ENCODE measurements around the gene RYR2.

Gene RYR2

DNA sequence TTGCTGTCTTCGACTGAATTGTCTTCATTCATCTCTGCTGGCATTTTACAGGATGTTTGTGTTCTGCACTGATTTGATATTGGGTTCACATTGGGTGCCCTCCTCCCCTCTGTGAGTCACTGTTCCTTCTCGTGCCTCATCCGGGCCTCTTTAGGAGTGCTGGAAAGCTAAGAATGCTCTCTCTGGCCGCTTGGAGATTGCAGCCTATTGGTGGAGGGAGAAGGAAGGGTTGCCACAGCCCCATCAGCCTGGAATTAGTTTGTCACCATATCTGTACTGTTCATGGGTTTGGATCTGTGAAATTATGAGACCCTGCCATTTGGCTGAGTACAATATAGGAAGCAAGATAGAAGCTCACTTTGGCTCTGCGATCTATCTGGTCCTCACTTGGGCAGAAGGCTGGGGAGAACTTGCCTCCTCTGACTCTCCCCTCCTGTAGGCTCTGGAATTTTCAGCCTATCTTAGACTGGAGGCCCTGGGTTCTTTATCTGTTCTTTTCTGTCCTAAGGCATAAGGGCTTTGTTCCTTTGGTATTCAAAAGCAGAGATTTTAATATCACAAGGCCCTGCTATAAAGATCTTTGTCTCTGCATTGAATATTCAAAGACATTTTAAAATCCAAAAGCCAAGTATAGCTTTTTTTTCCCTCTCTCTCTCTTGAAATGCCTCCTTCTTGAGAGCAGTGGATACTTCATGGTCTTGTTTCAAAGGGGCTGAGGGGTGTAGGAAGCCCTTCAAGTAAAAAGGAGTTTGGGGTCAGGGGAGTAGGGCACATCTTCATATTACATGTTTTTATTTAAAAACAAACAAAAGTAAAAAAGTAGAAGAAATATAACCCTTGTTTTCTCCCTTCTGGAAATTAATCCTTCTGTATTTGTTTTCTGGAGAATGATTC, 500.8 kb downstream of the RYR2 start:
- no peaks in the 10 kb centered on the region for H3K27me3 ChIP-seq (ENCODE audit: control insufficient read depth, insufficient read depth, low read length)
- no peaks in the 10 kb centered on the region for H3K36me3 ChIP-seq (ENCODE audit: control insufficient read depth, insufficient read depth, low read length)
- H3K27ac ChIP-seq (ENCODE audit: low read depth, low read length) = peak overlapping the region; percentile 2; the same call in 1 of the 2 replicates
- peaks cover 27% of the 10 kb centered on the region for H3K4me1 ChIP-seq (ENCODE audit: control insufficient read depth, insufficient read depth, low read length)
- H3K4me3 ChIP-seq (ENCODE audit: low read depth, low read length) = no peak overlapping the region
- H3K9ac ChIP-seq (ENCODE audit: low read length) = no peak overlapping the region
- no peaks in the 10 kb centered on the region for H3K9me3 ChIP-seq (ENCODE audit: control insufficient read depth, insufficient read depth, low read depth, low read length)

DNA sequence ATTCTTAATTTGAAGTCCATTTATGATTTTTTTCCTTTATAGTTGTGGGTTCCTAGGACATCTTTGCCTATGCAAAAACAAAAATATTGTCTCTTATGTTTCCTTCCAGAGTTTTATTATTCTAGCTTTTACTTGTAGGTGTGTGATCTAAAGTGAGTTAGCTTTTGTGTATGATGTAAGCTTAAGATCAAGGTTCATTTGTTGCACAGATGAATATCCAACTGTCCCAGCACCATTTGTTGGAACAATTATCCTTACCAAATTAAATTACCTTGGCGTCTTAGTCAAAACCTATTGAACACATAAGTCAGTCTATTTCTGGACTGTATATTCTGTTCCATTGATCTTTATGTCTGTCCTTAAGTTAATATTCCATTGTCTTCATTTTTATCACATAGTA, 511.1 kb downstream of the RYR2 start:
- Histone ChIP-seq H3K4me1 (ENCODE audit: control insufficient read depth, insufficient read depth, low read length) (no peaks in the 10 kb centered on the region), H3K9me3 (ENCODE audit: control insufficient read depth, insufficient read depth, low read depth, low read length) (no peaks in the 10 kb centered on the region), H3K4me3 (ENCODE audit: low read depth, low read length) (no peak overlapping the region), H3K27ac (ENCODE audit: low read depth, low read length) (no peak overlapping the region), H3K36me3 (ENCODE audit: control insufficient read depth, insufficient read depth, low read length) (no peaks in the 10 kb centered on the region), H3K27me3 (ENCODE audit: control insufficient read depth, insufficient read depth, low read length) (no peaks in the 10 kb centered on the region), H3K9ac (ENCODE audit: low read length) (no peak overlapping the region)

- H3K36me3 ChIP-seq (ENCODE audit: control insufficient read depth, insufficient read depth, low read length) = no peaks in the 10 kb centered on the region
- no peaks in the 10 kb centered on the region for H3K9me3 ChIP-seq (ENCODE audit: control insufficient read depth, insufficient read depth, low read depth, low read length)
- no peak overlapping the region for H3K4me3 ChIP-seq (ENCODE audit: low read depth, low read length)
- H3K27me3 ChIP-seq (ENCODE audit: control insufficient read depth, insufficient read depth, low read length) = no peaks in the 10 kb centered on the region
- no peak overlapping the region for H3K9ac ChIP-seq (ENCODE audit: low read length)
- H3K4me1 ChIP-seq (ENCODE audit: control insufficient read depth, insufficient read depth, low read length) = no peaks in the 10 kb centered on the region
- no peak overlapping the region for H3K27ac ChIP-seq (ENCODE audit: low read depth, low read length)
Measured at GRCh38 chr1:237556911-237557310, 514.9 kb downstream of the RYR2 start.

DNA sequence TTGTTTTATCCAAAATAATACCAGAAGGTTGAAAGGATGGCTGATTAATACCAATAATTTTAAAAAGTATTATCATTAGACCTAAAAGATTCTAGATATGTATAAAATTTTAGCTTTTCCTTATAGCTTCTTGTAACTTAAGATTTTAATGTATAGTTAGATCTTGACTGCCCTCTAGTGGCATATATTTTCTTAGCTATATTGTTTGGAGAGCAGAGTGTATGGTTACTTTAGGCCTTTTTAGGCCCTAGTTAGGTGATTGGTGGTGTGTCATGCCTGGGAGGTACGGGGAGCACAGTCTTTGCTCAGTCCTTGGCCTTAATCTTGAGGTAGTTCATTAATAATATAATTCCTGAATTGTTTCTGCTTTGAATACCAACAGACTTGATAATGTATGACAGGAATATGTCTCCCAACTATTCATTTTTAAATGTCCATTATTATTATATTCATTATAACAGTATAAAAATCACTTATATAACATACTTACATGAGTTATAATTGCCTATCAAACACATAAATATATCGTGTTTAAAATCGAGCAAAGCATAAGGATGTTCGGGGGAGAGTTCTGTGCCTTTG, 520.3 kb downstream of the RYR2 start:
- H3K4me1 ChIP-seq (ENCODE audit: control insufficient read depth, insufficient read depth, low read length) = peaks cover 2% of the 10 kb centered on the region; the same call in 1 of the 2 replicates
- H3K4me3 ChIP-seq (ENCODE audit: low read depth, low read length) = no peak overlapping the region
- H3K9ac ChIP-seq (ENCODE audit: low read length) = no peak overlapping the region

DNA sequence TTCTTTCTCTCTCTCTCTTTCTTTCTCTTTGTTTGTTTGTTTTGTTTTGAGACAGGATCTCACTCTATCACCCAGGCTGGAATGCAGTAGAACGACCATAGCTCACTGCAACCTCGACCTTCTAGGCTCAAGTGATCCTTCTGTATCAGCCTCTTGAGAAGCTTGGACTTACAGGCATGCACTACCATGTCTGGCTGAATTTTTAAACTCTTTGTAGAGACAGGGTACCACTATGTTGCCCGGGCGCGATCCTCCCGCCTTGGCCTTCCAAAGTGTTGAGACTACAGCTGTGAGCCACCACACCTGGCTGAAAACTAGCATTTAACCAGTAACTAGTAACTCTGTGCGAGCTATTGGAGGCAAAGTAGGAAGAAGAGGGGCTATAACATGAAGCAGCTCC, 523.3 kb downstream of the RYR2 start:
- H3K9ac ChIP-seq (ENCODE audit: low read length) = no peak overlapping the region
- H3K27me3 ChIP-seq (ENCODE audit: control insufficient read depth, insufficient read depth, low read length) = no peaks in the 10 kb centered on the region
- no peak overlapping the region for H3K27ac ChIP-seq (ENCODE audit: low read depth, low read length)
- H3K36me3 ChIP-seq (ENCODE audit: control insufficient read depth, insufficient read depth, low read length) = no peaks in the 10 kb centered on the region
- H3K4me3 ChIP-seq (ENCODE audit: low read depth, low read length) = no peak overlapping the region
- H3K4me1 ChIP-seq (ENCODE audit: control insufficient read depth, insufficient read depth, low read length) = peaks cover 2% of the 10 kb centered on the region; the same call in 1 of the 2 replicates
- H3K9me3 ChIP-seq (ENCODE audit: control insufficient read depth, insufficient read depth, low read depth, low read length) = no peaks in the 10 kb centered on the region

More for the DNA sequence above, 520.3 kb downstream of the RYR2 start:
- Histone ChIP-seq H3K9me3 (ENCODE audit: control insufficient read depth, insufficient read depth, low read depth, low read length) (no peaks in the 10 kb centered on the region), H3K27me3 (ENCODE audit: control insufficient read depth, insufficient read depth, low read length) (no peaks in the 10 kb centered on the region), H3K27ac (ENCODE audit: low read depth, low read length) (no peak overlapping the region), H3K36me3 (ENCODE audit: control insufficient read depth, insufficient read depth, low read length) (no peaks in the 10 kb centered on the region)

DNA sequence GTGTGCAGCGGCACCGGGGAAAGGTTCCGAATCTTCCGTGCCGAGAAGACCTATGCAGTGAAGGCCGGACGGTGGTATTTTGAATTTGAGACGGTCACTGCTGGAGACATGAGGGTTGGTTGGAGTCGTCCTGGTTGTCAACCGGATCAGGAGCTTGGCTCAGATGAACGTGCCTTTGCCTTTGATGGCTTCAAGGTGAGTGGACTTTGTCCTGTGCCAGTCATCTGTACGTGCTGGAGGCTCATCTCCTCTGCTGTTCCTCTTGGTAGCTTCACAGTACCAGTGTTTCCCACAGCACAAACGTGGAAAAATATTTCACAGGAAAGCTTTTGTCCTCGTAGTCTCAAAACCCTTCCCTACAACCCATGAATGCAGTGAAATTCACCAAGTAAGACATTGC, 524.6 kb downstream of the RYR2 start:
- no peaks in the 10 kb centered on the region for H3K27me3 ChIP-seq (ENCODE audit: control insufficient read depth, insufficient read depth, low read length)
- no peaks in the 10 kb centered on the region for H3K36me3 ChIP-seq (ENCODE audit: control insufficient read depth, insufficient read depth, low read length)
- H3K9me3 ChIP-seq (ENCODE audit: control insufficient read depth, insufficient read depth, low read depth, low read length) = no peaks in the 10 kb centered on the region
- H3K27ac ChIP-seq (ENCODE audit: low read depth, low read length) = no peak overlapping the region
- no peak overlapping the region for H3K9ac ChIP-seq (ENCODE audit: low read length)
- H3K4me3 ChIP-seq (ENCODE audit: low read depth, low read length) = no peak overlapping the region
- H3K4me1 ChIP-seq (ENCODE audit: control insufficient read depth, insufficient read depth, low read length) = peaks cover 2% of the 10 kb centered on the region; the same call in 1 of the 2 replicates

DNA sequence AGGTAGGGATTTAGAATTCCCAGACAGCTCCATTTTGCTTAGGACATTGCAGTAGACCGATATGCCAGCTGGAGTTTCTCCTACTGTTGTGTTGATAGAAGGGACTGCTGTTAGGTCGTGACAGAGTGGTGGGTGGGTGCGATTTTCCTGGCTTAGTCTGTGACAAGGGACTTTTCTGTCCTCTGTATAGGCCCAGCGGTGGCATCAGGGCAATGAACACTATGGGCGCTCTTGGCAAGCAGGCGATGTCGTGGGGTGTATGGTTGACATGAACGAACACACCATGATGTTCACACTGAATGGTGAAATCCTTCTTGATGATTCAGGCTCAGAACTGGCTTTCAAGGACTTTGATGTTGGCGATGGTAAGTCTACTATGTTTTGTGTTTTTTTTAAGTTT, 527.0 kb downstream of the RYR2 start:
- Histone ChIP-seq H3K36me3 (ENCODE audit: control insufficient read depth, insufficient read depth, low read length) (no peaks in the 10 kb centered on the region), H3K27me3 (ENCODE audit: control insufficient read depth, insufficient read depth, low read length) (no peaks in the 10 kb centered on the region), H3K27ac (ENCODE audit: low read depth, low read length) (no peak overlapping the region), H3K4me1 (ENCODE audit: control insufficient read depth, insufficient read depth, low read length) (no peaks in the 10 kb centered on the region; the same call in 1 of the 2 replicates), H3K9me3 (ENCODE audit: control insufficient read depth, insufficient read depth, low read depth, low read length) (no peaks in the 10 kb centered on the region), H3K4me3 (ENCODE audit: low read depth, low read length) (no peak overlapping the region), H3K9ac (ENCODE audit: low read length) (no peak overlapping the region)

DNA sequence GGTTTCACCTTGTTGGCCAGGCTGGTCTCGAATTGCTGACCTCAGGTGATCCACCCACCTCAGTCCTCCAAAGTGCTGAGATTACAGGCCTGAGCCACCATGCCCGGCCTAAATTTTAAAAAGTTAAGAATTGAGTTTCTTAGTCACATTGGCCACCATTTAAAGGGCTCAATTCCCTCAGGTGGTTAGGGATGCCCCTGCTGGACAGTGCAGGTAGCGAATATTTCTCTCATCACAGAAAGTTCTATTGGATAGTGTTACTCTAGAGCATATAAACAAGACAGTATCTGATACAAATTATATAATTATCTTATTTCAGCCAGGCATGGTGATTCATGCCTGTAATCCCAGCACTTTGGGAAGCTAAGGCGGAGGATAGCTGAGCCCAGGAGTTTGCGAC, 528.5 kb downstream of the RYR2 start:
- Histone ChIP-seq H3K4me3 (ENCODE audit: low read depth, low read length) (no peak overlapping the region), H3K9me3 (ENCODE audit: control insufficient read depth, insufficient read depth, low read depth, low read length) (peaks cover 4% of the 10 kb centered on the region; the same call in 1 of the 2 replicates), H3K9ac (ENCODE audit: low read length) (no peak overlapping the region), H3K4me1 (ENCODE audit: control insufficient read depth, insufficient read depth, low read length) (no peaks in the 10 kb centered on the region; the same call in 1 of the 2 replicates), H3K27ac (ENCODE audit: low read depth, low read length) (no peak overlapping the region), H3K36me3 (ENCODE audit: control insufficient read depth, insufficient read depth, low read length) (no peaks in the 10 kb centered on the region), H3K27me3 (ENCODE audit: control insufficient read depth, insufficient read depth, low read length) (no peaks in the 10 kb centered on the region)

DNA sequence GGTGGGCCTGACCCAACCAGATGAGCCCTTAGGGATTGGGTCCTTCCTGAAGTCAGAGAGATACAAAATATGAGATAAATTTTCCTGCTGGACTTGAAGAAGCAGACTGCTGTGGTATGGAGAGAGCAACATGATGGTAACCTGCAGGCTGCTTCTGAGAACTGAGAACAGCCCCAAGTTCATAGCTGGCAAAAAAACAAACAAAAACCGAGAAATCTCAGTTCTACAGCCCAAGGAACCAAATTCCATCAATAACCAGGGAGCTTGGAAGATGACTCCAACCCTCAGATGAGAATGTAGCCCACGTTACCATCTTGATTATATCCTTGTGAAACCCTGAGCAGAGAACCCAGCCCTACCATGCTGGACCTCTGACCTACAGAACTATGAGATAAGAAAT, 532.6 kb downstream of the RYR2 start:
- Histone ChIP-seq H3K9me3 (ENCODE audit: control insufficient read depth, insufficient read depth, low read depth, low read length) (peaks cover 8% of the 10 kb centered on the region; the same call in 1 of the 2 replicates), H3K4me1 (ENCODE audit: control insufficient read depth, insufficient read depth, low read length) (no peaks in the 10 kb centered on the region), H3K36me3 (ENCODE audit: control insufficient read depth, insufficient read depth, low read length) (no peaks in the 10 kb centered on the region), H3K9ac (ENCODE audit: low read length) (no peak overlapping the region), H3K27ac (ENCODE audit: low read depth, low read length) (no peak overlapping the region), H3K4me3 (ENCODE audit: low read depth, low read length) (no peak overlapping the region), H3K27me3 (ENCODE audit: control insufficient read depth, insufficient read depth, low read length) (no peaks in the 10 kb centered on the region)

DNA sequence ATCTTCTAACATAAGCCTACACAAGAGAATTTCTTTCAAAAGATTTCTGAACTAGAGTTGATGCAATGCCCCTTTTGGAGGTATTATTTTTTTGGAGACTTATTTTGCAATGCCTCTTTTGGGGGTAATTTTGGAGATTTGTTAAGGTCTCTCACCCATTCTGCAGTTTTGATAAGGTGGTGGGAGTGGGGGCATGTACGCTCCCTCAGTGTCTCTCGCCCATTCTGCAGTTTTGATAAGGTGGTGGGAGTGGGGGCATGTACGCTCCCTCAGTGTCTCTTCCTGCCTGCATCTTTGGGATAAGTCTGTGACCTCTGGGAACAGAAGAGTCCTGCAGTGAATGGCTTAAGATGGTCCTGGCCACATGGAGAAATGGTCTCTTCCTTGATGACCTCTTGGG, 536.6 kb downstream of the RYR2 start:
- Histone ChIP-seq H3K27me3 (ENCODE audit: control insufficient read depth, insufficient read depth, low read length) (no peaks in the 10 kb centered on the region), H3K9me3 (ENCODE audit: control insufficient read depth, insufficient read depth, low read depth, low read length) (peaks cover 13% of the 10 kb centered on the region; the same call in 1 of the 2 replicates), H3K4me3 (ENCODE audit: low read depth, low read length) (no peak overlapping the region), H3K36me3 (ENCODE audit: control insufficient read depth, insufficient read depth, low read length) (no peaks in the 10 kb centered on the region), H3K27ac (ENCODE audit: low read depth, low read length) (no peak overlapping the region), H3K4me1 (ENCODE audit: control insufficient read depth, insufficient read depth, low read length) (no peaks in the 10 kb centered on the region), H3K9ac (ENCODE audit: low read length) (no peak overlapping the region)

DNA sequence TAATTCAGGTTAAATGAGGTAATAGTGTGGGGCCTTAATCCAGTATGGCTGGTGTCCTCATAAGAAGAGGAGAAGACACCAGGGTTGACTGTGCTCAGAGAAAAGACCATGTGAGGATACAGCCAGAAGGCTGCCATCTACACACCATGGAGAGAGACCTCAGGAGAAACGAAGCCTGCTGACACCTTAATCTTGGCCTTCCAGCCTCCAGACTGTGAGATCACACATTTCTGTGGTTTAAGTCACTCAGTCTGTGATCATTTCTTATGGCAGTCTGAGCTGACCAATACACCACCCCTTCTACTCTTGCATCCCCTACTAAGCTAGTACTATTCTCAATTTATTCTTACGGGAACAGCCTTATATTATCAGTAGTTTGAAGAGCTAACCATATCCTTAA, 538.7 kb downstream of the RYR2 start:
- no peak overlapping the region for H3K27ac ChIP-seq (ENCODE audit: low read depth, low read length)
- peaks cover 7% of the 10 kb centered on the region; the same call in 1 of the 2 replicates for H3K9me3 ChIP-seq (ENCODE audit: control insufficient read depth, insufficient read depth, low read depth, low read length)
- H3K4me1 ChIP-seq (ENCODE audit: control insufficient read depth, insufficient read depth, low read length) = no peaks in the 10 kb centered on the region
- no peaks in the 10 kb centered on the region for H3K36me3 ChIP-seq (ENCODE audit: control insufficient read depth, insufficient read depth, low read length)
- H3K27me3 ChIP-seq (ENCODE audit: control insufficient read depth, insufficient read depth, low read length) = no peaks in the 10 kb centered on the region
- no peak overlapping the region for H3K9ac ChIP-seq (ENCODE audit: low read length)
- no peak overlapping the region for H3K4me3 ChIP-seq (ENCODE audit: low read depth, low read length)
